Activated naive CD4-positive, alpha-beta T cell treated with anti-CD3 and anti-CD28 coated beads, Interleukin-2, amount 50 U/mL, for 16 hours (primary cell): ENCODE measurements around the gene PKHD1.

ENCODE experiments used
- DNase-seq: peaks from one replicate; pipeline ENCODE4 v3.0.0-alpha.2; 2020

Gene PKHD1

DNA sequence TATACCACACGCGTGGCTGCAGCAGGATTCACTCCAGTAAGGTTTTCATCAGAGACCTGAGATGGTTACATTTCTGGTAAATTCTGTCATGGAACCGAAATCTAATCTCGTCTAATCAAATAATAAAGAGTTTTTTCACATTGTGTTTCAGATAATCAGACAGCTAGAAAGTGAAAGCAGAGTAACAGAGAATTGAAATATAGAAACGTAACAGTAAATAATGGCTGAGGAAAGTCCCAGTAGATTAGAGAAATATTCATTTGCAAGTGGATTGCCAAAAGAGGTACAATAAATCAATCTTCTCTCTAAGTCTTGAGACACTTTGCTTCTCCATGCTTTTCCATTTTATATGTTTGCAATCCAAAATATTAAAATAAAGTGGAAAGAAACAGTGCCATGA is 42.4 kb downstream of the PKHD1 start:
- no peak for DNase-seq

DNA sequence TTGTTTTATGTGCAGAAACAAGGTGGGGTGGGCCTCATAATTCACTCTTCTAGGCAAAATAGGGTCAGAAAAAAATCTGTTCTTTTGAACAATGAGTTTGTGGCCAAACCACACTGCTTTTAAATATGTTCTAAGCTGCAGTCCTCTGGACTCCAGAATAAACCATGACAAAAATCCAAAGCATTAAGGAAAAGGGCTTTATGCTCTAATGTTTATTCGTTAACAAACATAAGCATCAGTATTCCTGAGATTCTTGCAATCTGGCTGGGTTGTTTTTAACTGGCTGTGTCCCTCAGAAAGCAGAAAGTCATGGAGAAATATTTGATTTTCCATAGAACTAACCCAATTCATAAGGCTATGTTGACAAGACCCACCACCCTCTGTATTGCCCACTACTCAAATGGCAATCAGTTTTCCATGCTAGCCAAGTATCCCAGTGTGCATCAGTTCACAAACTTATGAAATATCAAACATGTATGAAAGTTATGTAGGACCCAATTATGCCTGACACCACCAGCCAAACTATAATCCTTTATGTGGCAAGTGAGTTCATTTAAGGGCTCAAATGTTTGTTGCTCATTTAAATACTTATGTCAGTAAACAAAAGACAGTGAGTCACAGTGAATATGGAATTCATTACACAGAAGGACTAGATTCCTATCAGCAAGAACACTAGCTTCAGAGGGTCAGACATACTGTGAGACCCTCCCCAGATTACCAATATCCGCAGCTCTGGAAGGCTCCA is 45.1 kb downstream of the PKHD1 start:
- no peak for DNase-seq

DNA sequence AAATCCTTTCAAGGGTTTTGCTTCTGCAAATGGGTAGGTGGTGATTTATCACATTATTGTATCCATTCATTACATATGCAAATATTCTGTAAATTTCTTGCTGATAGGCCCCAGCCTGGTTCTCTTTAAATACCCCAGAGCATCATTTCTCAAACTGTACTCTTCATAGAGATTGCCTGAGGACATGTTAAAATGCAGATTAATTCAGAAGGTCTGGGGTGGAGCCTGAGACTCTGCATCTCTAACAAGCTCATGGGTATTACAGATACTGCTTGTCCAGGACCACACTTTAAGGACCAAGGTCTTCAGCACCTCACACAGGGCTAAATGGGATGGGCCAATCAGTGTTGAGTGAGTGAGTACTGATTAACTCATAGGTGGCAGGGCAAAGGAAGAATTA is 46.3 kb downstream of the PKHD1 start:
- DNase-seq, result no peak

DNA sequence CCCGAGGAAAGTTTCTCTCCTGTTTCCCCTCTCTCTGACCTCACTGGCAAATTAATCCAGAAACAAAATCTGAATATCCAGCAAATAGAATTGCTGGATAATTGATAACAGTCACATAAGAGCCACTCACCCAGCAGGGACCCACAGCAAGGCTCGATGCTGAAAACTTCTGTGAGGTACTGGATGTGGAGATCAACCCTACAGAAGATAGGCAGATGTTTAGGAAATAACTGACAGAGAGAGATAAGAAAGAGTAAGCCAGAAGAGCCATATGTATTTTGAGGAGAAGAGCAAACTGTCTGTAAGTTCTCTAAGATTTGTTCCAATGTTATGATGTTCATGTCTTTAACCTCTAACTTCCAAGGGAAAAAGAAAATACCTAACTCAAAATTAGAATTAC is 59.7 kb downstream of the PKHD1 start:
- no peak for DNase-seq

DNA sequence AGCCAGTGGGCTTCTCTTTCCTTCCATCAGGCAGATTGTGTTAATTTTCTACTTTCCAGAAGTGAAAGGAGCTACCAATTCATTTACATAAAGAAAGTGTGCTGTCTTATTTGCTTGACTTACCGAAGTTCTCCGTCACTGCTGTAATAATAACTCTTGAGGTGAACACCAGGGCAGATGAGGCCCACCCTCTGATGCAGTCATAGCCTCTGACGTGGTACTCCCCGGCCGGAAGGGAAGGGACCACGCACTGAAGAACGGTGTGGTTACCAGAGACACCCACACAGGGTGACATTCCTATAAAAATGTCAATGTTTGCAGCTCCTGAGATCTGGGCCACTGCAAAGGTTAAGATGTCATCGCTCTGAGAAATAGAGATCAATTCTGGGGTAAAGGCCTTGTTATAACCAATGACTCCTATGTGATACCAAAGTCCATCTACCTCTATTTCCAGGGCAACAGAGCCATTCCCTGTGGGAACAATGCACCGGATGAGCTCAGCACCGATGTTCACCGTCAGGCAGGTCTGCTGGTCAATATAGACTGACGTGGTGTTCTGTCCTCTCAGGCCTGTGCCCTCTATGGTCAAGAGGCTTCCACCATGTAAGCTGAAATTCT is 62.9 kb downstream of the PKHD1 start:
- DNase-seq, result no peak

DNA sequence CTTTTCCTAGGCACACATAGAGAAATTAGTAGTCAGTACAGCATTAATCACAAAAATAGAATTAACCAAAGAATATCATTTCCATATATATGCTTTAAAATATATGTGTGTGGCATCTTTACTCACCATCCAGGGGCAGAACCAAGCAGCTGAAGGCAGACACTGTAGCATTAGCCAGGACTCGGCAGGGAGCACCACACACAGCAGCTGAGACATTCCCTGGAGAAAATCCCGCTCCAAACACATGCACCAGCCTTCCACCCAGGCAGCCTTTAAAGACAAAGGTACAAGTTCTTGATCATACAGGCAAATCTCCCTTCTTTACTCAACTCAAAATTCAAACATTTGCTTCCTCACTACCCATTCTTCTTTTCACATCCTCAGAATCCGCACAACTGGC is 64.7 kb downstream of the PKHD1 start:
- no peak for DNase-seq

DNA sequence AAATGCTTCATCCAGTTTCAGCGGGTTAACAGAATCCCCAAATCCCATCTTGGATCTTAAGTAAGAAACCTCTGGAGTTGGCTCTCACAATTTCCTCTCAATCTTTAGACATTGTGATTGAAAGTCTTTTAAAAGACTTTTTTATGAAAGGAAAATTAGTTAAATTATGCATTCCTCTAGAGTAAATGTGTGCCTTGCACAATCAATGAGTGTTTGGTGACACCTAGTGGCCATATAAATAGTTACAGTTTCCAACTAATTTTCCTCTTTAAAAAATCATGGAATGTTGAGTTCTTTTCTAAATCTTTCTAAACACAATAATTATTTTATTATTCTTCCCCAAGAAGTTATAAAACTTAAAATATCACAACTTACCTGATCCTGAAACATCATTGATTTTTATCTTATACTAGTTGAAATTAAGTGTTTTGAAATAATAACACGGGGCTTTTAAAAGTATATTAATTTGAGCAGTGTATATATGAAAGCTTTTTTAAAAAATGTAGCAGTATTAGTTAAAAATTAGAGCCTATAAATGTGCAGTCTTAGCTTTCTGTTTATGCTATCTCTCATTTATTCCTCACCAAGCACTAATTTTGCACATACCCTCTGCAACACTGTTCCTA is 66.4 kb downstream of the PKHD1 start:
- DNase-seq, result no peak

DNA sequence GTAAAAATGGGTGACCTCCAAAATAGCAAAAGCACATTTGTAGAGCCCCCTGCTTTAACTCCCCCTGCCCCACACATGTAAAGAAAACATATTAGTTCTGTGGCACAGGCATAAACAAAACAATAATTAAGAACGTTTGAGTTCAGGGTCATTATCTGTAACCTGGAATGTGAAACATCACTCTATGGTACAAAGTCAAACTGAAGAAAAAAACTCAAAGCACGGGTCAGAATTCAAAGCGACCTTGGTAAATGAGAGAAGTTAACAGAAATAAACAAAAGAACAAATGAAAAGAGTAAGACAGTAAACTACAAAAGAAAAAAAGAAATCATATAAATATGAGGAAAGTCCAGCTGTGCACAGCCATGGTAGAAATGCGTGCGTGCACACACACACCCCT is 67.5 kb downstream of the PKHD1 start:
- no peak for DNase-seq

DNA sequence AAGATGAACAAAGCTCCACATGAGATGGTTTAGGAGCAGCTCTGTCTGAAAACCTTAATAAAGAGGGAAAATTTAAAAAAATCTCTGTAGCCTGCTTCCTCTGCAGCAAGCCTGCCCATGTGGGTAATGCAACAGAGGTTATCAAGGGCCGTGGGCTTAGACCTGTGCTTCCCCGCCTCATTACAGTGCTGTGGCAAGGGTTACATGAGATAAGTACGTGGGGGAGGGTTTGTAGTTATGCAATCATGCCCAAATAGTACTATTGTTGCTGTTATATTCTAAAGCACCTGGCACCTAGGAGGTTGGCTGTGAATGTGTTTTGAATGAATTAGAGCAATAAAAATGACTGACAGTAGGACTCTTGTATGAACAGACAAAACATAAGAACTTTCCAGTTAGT is 68.3 kb downstream of the PKHD1 start:
- no peak for DNase-seq

DNA sequence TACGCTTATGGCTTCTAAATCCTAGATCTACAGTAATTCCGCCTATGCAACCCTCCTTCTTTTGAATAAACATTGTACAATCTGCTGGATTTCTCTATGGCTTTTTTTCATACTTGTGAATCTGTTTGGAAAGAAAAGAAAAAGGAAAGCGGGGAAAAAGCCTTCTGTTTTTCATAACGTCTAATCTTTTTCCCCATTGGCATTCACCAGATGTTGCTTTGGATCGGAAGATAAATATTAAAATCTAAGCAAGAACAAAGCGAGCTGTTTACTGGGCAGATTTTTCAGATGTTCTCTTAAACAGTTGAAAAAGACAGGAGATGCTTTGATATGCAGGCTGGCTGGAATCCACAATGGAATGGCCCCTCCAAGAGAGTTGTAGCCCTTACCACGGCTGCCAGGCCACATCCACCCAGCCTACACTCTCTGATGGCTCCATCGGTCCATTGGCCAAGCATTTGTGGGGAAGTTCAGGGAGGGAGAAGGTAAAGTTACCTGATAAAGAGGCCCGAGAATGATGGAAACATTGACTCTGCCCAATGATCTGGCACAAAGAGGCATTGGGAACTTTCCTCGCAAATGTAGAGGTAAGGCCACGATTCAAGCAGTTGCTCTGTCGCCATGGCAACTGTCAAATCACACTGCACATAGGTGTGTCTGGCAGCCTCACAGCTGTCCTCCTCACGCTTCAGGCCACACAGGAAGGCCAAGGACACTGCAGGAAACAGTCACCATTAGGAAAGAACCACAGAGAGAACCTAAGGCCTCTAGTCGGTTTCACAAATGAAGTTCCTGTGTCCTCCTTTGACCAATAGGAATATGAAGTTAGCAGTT is 70.3 kb downstream of the PKHD1 start:
- DNase-seq, result no peak

DNA sequence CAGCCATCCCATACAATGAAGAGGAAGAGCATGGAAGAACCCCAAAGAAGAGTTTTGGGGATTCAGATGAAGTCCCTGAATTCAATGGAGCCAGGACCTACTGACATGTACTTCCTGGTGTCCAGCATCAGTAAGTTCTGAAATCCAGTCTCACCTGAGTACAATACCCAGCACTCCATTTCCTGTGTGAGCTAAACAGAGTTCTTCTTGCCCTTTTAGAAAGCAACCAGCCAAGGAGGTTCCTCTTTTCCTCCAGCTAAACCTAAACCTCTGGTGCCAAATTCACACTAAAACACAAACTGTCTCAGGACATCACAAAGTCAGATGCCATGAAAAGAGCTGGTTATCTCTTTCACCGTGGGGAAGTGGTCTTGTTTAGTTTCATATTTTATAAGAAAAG is 71.5 kb downstream of the PKHD1 start:
- no peak for DNase-seq

DNA sequence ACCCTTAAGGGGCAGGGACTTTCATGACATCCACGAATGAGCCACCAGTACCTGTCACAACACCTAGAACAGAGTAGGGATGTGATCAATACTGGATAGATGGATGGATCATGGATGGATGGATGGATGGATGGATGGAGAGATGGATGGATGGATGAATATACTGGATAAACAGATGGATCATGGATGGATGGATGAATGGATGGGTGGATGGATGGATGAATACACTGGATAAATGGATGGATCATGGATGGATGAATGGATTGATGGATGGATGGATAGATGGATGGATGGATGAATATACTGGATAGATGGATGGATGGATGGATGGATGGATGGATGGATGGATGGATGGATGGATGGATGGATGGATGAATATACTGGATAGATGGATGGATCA is 73.0 kb downstream of the PKHD1 start:
- DNase-seq, result no peak

DNA sequence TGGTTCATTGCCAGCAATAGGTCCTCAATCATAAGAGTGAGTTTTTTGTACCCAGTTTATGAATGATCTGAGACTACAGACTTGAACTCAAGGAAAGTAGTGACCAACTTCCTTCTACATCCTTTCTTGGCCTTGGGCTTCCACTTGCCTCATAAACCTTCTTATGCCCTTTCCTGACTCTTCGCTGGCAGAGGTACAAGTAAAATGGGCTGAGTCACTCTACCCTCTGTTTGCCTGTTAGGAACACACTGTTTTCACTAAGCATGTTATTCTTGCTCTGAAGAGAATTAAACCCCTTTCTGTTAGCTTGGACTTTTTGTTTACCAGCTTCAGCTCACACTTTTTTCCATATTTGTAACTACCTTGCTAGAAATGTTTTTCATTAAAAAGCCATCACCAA is 74.4 kb downstream of the PKHD1 start:
- DNase-seq, result no peak

DNA sequence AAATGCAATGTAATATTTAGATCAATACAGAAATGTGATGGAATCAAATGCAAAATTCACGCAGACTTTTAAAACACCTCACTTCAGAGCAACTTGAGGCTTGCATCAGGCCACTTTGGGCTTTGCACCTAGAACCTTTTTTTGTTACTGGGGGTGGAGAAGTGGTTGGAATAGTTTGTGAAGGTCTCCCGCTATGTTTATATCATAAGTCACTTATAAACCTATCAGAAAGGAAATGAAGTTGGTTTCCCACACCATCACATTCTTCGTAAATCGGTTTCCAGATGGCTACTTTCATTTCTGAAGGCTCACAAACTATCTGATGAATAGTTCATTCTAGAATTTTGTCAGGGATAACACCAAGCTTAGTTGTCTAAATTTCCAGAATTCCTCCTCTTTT is 74.8 kb downstream of the PKHD1 start:
- no peak for DNase-seq

DNA sequence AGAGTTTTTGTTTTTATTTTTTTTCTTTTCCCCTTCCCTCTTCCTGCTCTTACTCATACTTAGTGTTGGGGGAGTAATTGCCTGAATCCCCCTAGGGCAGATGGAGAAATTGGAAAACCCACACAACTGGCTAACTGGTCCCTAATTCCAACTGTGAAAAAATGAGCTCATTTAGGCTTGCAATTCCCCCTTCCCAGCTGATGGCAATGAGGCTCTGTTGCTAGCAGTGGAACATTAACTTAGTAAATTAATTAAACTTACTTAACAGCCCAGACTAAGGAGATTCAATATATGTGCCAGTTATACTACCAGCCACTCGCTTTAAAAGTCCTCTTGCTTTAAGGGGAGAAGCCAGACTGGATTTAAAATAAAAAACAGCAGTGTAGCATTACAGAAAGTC is 76.6 kb downstream of the PKHD1 start:
- DNase-seq, result no peak

DNA sequence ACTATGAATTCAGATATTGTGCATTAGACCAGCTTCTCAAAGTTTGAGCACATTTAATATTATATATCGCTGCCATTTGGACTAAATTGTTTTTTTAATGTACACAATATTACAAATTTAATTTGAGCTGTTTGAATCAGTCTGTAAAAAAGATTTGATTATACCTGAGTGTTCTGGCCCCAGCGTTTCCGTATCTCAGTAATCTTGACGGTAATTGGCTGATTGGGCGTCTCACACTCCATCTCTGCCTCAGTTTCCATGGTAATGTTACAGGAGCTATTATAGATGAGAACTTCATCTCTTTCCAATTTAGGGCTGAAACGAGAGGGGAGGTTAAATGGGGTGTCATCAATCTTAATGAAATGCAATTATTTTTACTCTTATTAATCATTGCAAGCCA is 77.3 kb downstream of the PKHD1 start:
- no peak for DNase-seq

DNA sequence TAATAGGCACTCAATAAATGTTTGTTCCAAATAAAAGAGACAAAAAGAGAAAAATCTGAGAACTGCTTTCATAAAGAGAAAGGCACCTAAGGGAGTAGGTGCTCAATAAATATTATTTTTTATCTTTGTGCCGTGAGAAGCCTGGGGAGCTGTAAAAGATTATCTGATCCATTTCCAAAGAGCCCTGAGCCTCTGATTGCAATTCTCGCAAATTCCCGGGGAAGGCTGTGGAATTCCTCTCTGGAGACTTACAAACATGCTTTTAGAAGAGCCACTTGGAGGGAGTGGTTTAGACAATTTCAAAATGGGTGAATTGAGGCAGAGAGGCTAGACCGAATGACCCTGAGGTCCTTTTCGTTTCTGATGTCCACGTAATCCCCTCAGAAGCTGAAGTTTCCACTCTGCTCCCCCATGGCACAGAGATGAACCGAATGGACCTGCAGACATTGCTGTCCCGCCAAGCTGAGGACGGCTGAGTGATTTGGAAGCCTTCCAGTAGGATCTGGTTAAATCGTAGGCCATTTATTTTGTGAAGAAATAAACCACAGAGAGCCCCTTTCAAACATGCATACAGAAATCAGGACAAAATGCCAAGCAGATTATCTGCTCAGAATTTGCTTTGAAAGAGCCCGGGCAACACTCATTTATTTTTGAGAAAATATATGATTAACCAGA is 77.8 kb downstream of the PKHD1 start:
- no peak for DNase-seq

DNA sequence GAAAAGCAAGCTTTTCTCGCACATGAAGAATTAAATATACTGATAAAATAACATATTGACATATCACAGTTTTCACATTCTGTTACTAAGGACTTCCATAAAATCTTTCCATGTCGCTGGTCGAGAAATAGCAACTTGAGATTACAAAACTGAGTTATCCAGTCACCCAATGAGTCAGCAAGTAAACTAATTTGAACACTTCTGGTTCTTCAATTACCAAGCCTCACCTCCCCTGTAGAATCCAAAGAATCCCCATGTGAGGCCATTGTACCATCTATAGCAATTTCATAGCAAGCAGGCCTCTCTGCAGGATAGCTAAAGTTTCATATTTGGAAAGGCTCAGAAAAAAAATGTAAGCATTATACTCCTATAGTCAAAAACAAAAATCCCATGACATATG is 87.3 kb downstream of the PKHD1 start:
- DNase-seq, result no peak

DNA sequence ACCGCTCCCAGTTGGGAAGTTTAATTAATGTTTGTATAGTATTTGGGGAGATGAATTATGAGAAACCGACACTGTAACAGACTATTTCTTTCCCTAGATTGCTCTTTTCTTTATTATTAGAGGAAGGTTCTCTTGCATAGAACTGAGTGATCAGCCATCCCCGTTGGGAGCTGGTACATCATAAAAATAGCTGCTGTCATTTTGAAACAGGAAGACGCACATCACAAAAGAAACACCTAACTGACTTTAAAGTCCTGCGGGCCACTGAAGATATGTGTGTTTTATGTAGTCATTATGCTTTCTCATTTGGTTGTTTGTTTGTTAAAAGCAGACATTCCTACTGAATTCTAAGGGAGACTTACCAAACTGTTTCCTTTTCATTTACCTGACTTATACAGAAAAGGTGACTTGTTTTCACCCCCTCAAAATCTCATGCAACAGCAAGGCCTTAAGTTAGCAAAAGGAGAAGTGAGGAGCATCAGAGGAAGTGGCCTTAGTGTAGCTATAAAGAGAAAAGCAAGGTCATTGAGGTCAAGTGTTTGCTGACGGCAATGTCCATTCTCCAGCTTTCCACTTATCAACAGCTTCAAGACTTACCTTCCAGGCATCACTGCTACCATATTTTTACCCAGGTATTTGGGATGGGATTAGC is 91.0 kb downstream of the PKHD1 start:
- no peak for DNase-seq

DNA sequence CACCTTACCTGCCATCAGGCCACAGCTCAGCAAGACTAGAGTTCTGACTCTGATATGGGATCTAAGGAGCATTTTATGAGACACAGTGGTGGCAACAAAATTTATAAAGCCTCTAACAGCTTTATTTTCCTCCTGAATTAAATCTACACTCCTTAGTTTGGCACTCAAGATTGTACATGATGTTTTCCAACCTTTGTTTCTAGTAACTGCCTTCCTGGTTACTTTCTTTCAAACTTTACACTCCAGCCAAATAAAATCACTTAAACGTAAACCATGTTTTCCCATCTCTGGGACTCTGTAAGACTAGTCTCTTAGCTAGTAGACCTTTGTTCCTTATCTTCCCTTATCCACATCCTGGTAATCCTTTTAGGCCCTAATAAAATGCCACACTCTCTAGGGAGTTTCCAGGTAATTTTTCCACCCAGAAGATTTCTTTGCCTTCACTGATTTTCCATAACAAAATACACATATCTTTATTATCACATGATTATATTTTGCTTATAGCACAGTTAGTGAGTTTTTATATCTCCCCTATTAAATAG is 92.1 kb downstream of the PKHD1 start:
- DNase-seq, result no peak

DNA sequence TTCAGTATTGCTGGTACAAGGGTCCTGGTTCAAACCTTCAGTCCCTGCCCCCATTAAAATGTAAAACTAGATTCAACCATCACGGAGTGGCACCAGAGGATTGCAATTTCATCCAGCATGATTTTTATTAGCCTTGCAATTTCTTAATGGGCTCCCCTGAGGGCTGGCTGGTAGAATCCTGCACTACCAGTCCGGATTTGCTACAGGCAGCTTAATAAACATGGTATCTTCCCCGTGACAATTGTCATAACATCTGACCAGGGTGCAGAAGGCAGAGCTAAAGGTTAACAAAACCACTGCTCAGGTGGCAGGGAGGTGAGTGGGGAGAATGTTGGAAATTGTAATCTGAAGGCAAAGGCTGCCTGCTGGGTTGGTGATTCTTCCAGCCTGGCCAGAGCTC is 94.5 kb downstream of the PKHD1 start:
- no peak for DNase-seq

DNA sequence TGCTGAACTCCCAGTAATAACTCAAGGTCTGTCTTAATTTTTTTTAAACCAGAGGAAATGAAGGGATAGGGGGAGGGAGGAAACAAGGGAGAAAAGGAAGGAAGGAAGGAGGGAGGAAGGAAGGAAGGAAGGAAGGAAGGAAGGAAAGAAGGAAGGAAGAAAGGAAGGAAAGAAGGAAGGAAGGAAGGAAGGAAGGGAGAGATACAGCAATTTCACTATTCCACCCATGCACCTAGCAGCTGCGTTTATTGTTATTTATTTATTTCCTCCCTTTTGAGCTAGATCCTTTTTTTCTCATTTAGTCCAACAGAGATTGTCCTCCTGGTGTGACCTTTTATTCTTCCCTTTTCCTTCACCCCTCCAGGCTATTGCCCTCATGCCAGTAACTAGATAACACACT is 97.6 kb downstream of the PKHD1 start:
- DNase-seq, result no peak
